NCI-H187 treated with DMSO at 0.1 percent for 48 hours (cell line): Measurements from ENCODE around the gene MRPS18B.
"Not testable (repeated sequence)": the region's sequence is repeated elsewhere in the genome, so short reads cannot be mapped to it uniquely, and the experiment has no call there.

Source experiments
- DNase-seq: peaks from one replicate; lab custom pipeline; 2025; lab: John Stamatoyannopoulos, UW

Gene MRPS18B

DNA sequence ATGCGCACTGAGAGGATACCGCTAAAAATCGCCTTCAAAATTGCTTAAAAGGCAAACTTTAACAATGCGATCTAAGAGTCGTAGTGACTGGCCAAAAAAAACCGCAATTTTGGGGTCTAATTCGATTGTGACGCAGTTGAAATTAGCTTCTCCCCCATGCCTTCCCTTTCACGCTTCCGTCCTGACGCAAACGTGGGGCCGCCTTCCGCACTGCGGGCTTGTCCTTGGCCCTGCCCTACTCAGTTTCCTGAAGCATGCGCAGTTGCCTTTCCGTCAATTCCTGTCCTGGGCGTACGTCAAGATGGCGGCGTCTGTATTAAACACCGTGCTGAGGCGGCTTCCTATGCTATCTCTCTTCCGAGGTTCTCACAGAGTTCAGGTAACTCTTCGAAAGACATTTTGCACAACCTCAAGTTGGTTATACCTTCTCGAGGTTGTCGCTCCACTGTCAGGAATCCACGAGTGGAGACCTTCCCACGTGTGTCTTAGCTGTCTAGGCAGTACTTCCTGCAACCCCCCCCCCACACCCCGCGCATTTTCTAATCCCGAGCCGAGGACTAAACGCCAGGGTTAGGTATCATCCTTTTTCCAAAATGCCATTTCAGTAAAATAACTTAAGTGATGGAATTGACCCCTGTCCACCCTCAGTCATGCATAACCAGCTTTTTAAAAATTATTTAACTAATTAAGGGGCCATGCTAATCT is at the start of gene MRPS18B:
TSS of gene MRPS18B (plus strand) at position 276 of the 705 bp plus-strand sequence. CDS start at position 302, 26 bp downstream.
- peak; percentile 79 for DNase-seq

DNA sequence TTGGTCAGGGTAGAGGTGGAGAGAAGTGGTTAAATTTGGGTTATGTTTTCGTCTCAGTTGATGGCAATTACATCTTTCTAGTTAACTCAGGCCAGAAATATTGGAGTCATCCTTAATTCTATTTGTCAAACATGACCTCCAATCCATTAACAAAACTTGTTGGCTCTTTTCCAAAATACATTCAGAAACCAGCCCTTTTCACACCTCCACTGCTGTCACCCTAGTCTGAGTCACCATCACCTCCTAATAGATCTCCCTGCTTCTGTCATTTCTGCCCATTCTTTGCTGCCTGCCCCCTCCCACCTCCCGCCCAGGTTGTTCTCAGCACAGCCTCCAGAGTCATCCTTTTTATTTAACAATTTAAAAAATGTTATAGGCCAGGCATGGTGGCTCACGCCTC is 49.4 kb upstream of the MRPS18B start:
- no peak for DNase-seq

DNA sequence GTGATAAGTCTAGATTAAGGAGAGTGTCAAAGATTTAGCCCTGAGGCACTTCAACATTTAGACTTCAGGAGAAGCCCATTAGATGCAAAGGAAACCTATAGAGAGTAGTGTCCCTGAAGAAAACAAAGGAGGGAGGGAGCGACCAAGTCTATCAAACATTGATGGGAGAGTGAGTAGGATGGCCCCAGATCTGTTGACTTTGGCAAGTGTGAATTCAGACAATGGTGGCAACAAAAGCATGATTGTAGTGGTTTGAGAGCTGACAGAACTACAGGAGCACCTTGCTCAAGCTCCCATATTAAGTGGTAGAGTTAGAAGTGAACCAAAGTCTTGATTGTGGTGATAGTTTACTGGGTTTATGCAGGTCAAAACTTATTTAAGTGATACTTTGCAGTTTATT is 47.4 kb upstream of the MRPS18B start:
- DNase-seq, result no peak

DNA sequence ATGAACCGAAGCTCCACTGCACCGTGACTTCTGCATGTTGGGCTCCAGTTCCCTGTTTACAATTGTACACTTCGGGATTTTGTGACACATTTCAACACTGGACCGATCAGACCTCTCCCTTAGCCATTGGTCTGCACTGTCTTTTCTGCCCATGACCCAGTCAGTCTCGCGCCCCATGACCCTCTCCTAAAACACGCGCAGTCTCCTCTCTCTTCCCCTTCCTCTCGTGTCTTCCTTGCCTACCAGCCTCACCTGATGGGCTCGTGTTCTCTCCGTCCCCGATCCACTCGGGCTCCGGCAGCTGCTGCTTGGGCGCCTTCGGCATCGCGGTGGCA is 46.9 kb upstream of the MRPS18B start:
- DNase-seq, result no peak

DNA sequence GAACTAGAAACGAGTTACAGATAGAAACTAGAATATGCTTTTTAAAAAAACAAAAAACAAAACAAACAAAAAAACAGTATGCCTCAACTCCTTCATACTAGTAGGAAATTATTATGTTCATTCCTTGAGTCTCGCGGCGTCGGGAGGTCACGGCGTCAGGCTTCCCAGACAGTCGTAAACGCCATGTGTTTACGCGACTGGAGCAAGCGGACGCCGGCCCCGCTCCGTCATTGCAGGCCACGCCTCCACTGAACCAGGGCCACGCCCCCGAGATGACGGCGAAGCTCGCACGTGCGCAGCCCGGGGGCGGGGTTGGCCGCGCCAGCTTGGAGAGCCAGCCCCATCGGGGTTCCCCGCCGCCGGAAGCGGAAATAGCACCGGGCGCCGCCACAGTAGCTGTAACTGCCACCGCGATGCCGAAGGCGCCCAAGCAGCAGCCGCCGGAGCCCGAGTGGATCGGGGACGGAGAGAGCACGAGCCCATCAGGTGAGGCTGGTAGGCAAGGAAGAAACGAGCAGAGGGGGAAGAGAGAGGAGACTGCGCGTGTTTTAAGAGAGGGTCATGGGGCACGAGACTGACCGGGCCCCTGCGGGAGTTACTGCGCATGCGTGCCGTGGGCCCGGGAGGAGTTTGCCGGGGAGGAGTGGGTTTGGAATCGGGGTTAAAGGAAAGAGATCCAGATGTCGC is 46.4 kb upstream of the MRPS18B start, which contains the start of gene ABCF1:
TSS of gene ABCF1 (plus strand) at position 368 of the 687 bp plus-strand sequence. CDS start at position 414, 46 bp downstream.
- peak; percentile 63 for DNase-seq

DNA sequence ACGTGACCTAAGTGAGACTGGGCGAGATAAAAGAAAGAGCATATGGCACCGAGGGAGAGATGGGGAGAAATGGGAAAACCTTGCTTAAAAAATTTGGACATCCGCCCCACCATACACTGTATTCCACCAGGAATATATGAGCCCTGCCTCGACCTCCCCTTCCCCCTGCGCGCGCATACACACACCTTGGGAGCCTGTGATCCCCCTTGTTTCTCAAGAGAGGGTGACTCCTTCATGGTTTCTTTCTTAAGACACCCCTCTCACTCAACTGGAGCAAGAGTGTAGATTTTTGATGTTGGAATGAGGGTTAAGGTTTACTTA is 45.9 kb upstream of the MRPS18B start:
- no peak for DNase-seq

DNA sequence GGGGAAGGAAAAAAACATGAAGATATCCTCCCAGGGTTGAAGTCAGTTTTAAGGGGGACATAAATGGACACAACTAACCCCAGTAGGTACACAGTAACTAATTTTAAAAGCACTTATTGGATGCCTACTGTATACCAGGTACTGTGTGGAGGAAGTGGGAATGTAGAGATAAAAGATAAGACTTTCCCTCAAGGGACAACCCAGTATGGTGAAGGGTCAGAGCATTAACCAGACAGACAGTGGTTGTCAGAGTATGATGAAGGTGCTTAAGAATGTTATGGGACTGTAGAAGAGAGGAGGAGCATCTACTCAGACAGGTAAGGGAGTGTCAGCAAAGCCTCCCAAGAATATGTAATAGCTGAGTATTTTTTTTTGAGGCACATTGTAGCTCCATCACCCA is 45.5 kb upstream of the MRPS18B start:
- no peak for DNase-seq

DNA sequence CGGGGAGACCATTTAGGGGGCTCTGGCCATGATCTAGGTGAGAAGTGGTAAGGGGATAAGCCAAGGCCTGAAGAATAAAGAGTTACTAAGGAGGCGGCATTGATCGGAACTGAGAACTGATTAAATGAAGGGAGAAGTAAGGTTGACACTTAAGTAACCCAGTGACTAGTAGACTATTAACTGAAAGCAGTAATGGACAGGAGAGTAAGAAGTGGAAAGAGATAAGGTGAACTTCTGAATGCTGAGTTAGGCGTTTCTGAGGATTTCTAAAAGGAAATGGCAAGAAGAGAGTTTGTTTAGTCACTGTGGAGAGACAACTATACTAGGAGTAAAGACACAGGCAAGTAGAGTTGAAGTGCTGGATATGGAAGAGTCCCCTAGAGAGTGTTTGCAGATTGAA is 44.5 kb upstream of the MRPS18B start:
- DNase-seq, result no peak

DNA sequence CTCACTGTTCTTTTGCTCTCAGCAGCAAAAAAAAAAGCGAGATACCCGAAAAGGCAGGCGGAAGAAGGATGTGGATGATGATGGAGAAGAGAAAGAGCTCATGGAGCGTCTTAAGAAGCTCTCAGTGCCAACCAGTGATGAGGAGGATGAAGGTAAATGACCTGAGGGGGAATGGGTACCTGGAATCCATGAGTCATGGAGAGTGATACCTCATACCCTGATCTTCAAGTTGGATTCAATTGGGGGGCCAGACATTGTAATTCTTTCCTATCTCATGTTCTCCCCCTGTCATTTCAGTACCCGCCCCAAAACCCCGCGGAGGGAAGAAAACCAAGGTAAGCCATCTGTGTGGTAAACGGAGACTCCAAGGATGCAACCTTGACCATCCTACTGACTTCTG is 39.6 kb upstream of the MRPS18B start:
- no peak for DNase-seq

DNA sequence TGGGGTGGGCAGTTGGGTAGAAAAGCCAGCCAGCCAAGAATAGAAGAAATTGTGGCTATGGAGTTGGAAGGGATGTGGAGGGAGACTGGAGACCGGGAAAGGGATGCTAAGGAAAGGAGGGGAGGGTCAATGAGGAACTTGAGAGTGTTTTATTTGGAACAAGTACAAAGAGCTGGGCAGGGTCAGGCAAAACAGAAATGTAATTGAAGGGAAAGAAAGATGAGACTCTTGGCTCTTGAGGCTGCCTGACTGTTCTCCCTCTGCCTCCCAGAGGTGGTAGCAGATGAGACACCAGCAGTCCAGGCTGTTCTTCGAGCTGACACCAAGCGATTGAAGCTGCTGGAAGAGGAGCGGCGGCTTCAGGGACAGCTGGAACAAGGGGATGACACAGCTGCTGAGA is 33.7 kb upstream of the MRPS18B start:
- no peak for DNase-seq

DNA sequence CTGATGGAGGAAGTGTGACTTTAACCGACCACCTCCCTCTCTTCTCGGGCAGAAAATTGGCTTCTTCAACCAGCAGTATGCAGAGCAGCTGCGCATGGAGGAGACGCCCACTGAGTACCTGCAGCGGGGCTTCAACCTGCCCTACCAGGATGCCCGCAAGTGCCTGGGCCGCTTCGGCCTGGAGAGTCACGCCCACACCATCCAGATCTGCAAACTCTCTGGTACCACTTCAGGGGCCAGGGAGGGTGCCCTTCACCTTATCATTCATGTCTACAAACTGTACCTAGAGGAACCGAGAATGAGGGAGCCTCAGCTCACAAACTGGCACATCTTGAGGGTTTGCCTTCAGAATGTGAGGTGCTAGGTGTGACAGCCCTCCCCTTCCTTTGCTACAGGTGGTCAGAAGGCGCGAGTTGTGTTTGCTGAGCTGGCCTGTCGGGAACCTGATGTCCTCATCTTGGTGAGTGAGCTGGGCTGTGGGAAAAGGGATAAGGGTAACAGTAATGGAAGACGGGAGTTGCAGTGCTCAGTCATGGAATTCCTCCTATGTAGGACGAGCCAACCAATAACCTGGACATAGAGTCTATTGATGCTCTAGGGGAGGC is 27.8 kb upstream of the MRPS18B start:
- DNase-seq, result no peak

DNA sequence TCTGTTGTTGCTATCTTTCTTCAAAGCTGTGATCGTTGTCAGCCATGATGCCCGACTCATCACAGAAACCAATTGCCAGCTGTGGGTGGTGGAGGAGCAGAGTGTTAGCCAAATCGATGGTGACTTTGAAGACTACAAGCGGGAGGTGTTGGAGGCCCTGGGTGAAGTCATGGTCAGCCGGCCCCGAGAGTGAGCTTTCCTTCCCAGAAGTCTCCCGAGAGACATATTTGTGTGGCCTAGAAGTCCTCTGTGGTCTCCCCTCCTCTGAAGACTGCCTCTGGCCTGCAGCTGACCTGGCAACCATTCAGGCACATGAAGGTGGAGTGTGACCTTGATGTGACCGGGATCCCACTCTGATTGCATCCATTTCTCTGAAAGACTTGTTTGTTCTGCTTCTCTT is 27.1 kb upstream of the MRPS18B start:
- DNase-seq, result no peak

DNA sequence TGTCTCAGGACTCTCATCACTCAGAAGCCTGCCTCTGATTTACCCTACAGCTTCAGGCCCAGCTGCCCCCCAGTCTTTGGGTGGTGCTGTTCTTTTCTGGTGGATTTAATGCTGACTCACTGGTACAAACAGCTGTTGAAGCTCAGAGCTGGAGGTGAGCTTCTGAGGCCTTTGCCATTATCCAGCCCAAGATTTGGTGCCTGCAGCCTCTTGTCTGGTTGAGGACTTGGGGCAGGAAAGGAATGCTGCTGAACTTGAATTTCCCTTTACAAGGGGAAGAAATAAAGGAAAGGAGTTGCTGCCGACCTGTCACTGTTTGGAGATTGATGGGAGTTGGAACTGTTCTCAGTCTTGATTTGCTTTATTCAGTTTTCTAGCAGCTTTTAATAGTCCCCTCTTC is 26.6 kb upstream of the MRPS18B start:
- DNase-seq, result no peak

DNA sequence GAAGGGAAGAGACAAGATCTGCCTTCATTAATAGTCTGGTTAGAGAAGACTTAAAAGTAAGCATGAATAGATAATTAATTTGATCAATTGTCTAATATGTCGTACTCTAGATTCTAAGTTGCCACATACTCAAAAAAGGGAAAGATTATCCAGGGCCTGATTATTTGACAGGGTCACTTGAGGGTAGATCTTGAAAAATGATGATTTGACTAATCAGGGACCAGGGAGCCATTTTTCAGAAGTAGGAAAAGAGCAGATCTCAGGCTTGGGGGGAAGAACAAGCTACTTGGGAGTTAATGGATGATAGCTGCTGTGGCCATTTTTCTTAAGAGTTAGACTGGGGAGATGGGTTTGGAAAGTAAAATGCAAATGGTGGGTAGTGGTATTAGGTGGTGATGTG is 25.4 kb upstream of the MRPS18B start:
- DNase-seq, result no peak

DNA sequence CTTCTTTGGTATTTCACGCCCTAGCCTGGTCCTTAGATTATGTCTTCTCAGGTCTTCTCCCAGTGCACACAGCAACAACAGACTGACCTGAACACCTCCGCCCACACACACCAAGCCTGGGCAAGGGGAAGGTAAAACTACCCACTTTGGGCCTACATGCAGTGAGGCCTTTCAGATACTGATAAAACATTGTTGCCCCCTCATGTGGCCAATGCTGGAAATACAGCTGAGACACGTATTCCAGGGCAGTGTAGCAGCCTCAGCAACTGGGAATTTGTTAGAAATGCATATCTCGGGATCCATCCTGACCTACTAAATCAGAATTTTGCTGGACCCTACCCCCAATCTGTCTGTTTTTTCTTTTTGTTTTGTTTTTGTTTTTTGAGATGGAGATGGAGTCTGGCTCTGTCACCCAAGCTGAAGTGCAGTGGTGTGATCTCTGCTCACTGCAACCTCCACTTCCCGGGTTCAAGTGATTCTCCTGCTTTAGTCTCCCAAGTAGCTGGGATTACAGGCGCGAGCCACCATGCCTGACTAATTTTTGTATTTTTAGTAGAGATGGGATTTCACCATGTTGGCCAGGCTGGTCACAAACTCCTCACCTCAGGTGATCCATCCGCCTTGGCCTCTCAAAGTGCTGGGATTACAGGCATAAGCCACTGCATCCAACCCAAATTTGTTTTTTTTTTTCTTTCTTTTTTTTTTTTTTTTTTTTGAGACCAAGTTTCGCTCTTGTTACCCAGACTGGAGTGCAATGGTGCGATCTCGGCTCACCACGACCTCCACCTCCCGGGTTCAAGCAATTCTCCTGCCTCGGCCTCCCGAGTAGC is 20.1 kb upstream of the MRPS18B start:
- DNase-seq, result not testable (repeated sequence)

DNA sequence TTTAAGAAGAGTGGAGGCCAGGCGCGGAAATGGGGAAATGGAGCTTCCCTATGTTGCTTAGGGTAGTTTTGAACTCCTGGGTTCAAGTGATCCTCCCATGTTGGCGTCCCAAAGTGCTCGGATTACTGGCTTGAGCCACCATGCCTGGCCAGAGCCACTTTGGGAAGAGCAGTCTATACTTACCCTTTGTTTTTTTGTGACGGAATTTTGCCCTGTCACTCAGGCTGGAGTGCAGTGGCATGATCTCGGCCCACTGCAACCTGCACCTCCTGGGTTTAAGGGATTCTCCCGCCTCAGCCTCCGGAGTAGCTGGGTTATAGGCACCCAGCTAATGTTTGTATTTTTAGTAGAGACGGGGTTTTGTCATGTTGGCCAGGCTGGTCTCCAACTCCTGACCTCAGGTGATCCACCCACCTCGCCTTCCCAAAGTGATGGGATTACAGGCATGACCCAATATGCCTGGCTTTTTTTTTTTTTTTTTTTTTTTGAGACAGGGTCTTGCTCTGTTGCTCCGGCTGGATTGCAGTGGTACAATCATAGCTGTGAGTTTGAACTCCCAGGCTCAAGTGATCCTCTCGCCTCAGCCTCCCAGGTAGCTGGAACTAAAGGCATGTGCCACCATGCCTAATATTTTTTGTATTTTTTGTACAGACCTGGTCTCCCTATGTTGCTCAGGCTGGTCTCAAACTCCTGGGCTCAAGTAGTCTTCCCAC is 18.6 kb upstream of the MRPS18B start:
- DNase-seq, result no peak

DNA sequence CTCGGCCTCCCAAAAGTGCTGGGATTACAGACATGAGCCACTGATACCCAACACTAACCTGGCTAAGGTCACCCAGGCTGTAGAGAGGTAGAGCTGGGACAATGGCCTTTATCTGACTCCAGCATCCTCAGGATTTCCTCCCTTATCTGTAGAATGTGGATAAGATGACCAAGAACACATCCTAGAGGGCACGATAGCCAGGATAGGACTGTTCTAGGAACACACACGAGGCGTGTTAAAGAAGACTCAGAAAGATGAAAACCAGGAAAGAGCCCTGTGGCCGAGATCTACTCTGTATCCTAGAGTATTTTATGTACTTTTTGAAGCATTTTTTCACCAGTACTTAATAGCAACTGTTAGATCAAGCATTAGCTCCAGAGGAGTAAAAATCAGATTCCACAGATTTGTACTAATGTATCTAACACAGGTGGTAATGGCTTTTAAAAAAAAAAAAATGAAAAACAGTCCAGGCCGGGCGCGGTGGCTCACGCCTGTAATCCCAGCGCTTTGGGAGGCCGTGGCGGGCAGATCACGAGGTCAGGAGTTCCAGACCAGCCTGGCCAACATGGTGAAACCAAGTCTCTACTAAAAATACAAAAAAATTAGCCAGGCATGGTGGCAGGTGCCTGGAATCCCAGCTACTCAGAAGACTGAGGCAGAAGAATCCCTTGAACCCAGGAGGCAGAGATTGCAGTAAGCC is 17.9 kb upstream of the MRPS18B start:
- no peak for DNase-seq

DNA sequence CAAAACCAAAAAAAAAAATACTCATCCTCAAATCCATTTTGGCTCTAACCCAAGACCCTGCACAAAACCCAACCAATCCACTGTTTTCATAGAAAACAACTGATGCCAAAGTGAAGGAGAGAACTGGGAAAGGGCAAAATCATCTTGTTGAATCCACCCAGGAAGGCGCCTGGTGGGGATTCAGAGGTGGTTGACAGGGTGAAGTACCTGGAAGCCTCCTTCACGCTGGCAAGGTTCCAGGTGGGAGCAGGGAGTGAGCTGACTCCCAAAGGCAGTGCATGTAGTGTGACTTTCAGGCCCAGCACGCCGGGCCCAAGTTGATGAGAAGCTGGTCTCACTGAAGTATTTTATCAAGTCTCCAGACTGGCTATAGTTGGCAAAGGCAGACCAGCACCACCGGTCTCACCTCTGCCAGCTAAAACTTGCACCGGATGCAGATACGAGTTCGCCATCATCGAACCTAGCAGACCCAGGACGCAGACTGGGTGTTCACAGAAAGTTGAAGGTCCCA is 17.1 kb upstream of the MRPS18B start:
- no peak for DNase-seq

DNA sequence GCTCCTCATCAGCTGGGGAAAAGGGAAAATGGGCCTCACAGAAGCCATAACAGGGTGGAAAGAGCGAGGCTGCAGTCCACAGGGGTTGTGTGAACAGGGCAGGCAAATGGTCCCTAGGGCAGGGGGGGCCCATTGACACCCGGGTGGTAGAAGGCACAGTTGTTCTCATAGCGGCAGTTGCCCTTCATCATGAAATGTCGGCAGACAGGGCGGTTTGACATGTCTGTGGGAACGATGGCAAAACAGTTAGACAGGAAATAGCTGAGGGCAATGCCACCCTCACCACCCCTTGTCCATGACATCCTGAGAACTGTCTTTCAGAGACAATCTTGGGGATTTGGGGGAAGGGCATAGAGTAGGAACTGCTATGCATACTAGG is 16.2 kb upstream of the MRPS18B start:
- DNase-seq, result no peak

DNA sequence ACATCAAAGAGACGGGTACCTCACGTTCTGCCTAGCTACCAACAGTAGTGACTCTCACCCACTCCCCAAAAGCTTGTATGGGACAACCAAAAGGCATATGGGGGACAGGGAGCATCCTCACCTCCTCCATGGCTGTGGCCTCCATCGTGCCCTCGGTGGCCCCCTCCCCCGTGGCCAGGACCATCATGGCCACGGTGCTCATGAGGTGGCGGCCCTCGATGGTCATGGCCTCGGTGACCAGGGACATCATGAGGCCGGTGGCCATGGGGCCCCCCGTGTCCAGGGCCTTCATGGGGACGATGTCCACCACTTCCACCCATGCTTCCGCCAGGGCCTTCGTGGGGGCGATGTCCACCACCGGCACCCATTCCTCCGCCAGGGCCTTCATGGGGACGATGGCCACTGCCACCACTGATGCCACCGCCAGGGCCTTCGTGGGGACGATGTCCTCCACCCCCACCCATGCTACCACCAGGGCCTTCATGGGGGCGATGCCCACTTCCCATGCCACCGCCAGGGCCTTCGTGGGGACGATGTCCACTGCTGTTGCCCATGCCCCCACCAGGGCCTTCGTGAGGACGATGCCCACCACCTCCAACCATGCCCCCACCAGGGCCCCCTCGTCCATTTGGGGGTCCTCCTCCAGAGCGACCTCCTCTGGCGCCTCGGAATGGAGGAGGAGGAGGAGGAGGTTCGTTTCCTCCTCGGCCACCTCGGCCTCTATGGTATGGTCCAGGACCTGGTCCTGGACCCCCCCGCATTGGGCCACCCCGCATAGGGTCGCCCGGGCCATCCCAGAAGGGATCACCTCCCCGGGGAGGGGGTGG is 15.6 kb upstream of the MRPS18B start:
- DNase-seq, result no peak
